PFSK-1 (cell line): ENCODE results near the gene CHIT1.

Experiments used
- FOXP2 ChIP-seq: optimal IDR thresholded peaks from 2 replicates; pipeline ENCODE3; 2011; ENCODE audit warnings: borderline replicate concordance, control low read depth, inconsistent platforms; ENCODE audit not compliant: insufficient read depth; ENCODE audit errors: extremely low read length, extremely low read depth
- POLR2AphosphoS5 ChIP-seq: IDR thresholded peaks from 2 replicates; pipeline ENCODE4 v1.6.1; 2012; ENCODE audit warnings: low read depth, mild to moderate bottlenecking, control low read depth, low read length, moderate library complexity
- REST ChIP-seq, 2 experiments: IDR thresholded peaks; 2 replicates each; pipeline versions ENCODE4 v1.6.1 to v1.8.0; 2011 to 2012; ENCODE audit warnings: low read depth in 2 of 2, low read length in 2 of 2, control low read depth in 1 of 2, inconsistent platforms in 1 of 2, mild to moderate bottlenecking in 1 of 2, moderate library complexity in 1 of 2; ENCODE audit not compliant: insufficient read depth in 1 of 2
- SIN3A ChIP-seq: IDR thresholded peaks from 2 replicates; pipeline ENCODE4 v1.6.1; 2012; ENCODE audit warnings: mild to moderate bottlenecking, low read length, moderate library complexity, borderline replicate concordance; ENCODE audit not compliant: insufficient read depth
- TAF1 ChIP-seq: IDR thresholded peaks from 2 replicates; pipeline ENCODE4 v1.6.1; 2012; ENCODE audit warnings: low read length, control low read depth, borderline replicate concordance; ENCODE audit not compliant: insufficient read depth

The CHIT1 gene

DNA sequence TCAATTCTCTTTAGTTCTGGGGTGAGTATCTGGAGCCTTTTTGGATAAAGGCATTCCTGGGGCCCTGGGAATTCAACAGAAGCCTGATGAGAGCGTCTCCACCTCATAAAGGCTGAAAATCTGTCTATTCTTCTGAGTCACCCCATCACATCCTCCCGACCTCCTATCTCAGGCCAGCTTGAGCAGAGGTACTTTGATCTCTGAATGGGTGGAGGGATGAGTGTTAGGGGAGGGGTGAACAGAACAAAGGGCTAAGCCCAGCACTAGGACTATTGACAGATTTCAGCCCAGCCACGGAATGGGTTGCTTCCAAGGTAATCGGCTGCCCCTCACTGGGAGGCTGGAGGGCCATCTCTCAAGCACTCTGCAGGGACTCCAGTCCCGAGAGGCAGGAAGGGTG is 51.4 kb downstream of the CHIT1 start:
- TF ChIP-seq TAF1 (no peak), REST (IDR thresholded peaks at IDR 0.05; ENCODE audit: insufficient read depth in 1 of 2, low read depth in 2 of 2, low read length in 2 of 2) (no peak), SIN3A (no peak), POLR2AphosphoS5 (no peak), FOXP2 (no peak)

DNA sequence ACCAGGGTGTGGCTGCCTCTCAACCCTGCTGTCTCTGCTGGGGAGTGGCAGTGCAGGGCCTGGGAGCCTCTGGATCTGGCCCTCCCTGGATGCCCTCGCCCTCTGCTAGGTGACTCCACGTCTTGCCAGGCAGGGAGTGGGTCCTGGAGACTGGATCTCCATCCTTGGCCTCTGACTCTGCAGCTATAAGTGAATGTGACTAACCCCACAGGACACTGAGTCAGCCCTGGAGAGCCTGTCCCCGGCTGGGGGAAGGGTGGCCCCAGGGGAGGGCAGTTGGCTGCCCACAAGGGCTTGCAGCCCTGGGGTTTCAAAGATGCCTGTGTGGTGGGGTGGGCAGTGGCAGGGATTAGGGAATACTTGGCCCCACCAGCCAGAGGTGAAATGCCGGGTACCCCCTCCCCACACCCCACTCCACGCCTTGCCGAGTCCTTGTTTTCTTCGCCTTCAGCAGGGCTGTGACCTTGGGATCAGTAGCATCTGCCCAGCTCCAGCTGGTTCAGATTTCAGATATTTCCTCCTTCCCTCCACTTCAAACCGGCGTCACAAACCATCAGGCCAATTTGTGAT is 51.9 kb downstream of the CHIT1 start:
- TF ChIP-seq REST (IDR thresholded peaks at IDR 0.05; ENCODE audit: insufficient read depth in 1 of 2, low read depth in 2 of 2, low read length in 2 of 2) (no peak), TAF1 (no peak), FOXP2 (no peak), POLR2AphosphoS5 (no peak), SIN3A (no peak)

GRCh38 chr1:203177036-203177405 is 52.5 kb downstream of the CHIT1 start:
- TF ChIP-seq FOXP2 (no peak), REST (IDR thresholded peaks at IDR 0.05; ENCODE audit: insufficient read depth in 1 of 2, low read depth in 2 of 2, low read length in 2 of 2) (no peak), TAF1 (no peak), POLR2AphosphoS5 (no peak), SIN3A (no peak)

- TF ChIP-seq FOXP2, result no peak
- TF ChIP-seq SIN3A, result no peak
- no peak for TF ChIP-seq TAF1
- no peak for TF ChIP-seq REST (IDR thresholded peaks at IDR 0.05; ENCODE audit: insufficient read depth in 1 of 2, low read depth in 2 of 2, low read length in 2 of 2)
- TF ChIP-seq POLR2AphosphoS5, result no peak
Measured at GRCh38 chr1:203176273-203177035, 53.0 kb downstream of the CHIT1 start.
